NT2/D1 (cell line): ENCODE measurements around the gene ANAPC7.

ENCODE experiments used
- SUZ12 ChIP-seq: IDR thresholded peaks from 2 replicates; pipeline ENCODE4 v1.6.1; 2011; ENCODE audit not compliant: insufficient read length, insufficient read depth; ENCODE audit errors: extremely low read depth
- YY1 ChIP-seq: IDR thresholded peaks from 2 replicates; pipeline ENCODE4 v1.6.1; 2011; ENCODE audit not compliant: insufficient read length, insufficient read depth
- ZNF274 ChIP-seq: IDR thresholded peaks from 2 replicates; pipeline ENCODE4 v1.6.1; 2011; ENCODE audit warnings: mild to moderate bottlenecking, low read depth, low read length

DNA sequence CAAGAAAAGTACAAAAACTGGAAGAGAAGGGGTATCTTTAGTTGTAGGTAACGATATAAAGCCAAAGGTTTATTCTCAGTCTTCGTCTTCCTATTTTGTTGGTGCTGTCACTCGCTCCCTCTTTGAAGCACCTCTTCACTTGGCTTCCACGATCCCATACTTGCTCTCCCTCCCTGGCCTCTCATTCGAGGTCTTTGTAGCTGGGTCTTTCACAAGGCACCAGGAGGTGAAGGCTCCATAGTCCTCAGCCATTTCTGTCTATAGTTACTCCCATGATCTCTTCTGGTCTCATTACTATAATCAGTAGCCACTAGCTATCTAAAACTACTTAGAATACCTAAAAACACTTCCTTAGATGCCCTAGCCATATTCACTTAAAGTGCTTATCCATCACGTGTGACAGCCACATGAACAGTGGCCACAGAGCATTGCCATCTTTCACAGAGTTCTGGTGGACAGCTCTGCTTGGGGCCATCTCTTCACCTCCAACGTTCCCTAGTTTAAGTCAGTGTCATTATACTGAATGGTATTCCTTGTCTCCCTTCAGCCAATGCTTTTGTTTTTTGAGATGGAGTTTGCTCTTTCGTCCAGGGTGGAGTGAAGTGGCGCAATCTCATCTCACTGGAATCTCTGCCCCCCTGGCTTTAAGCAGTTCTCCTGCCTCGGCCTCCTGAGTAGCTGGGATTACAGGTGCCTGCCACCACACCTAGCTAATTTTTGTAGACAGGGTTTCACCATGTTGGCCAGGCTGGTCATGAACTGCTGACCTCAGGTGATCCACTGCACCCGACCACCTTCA, 65.4 kb downstream of the ANAPC7 start:
- TF ChIP-seq YY1 (no peak), SUZ12 (no peak), ZNF274 (no peak)
